H1 (cell line): ENCODE results near the gene ACADVL. TPM values are rescaled to one million over a fixed set of nuclear protein-coding genes. Genes with fewer than 3 reads are reported as not detected.

Experiments
- CTCF ChIA-PET: fragments of 300-600 bp; sonication (Branson Sonifier 250); formaldehyde crosslinking; loops from one replicate; lab custom pipeline; 2021; ENCODE audit not compliant: partially characterized antibody; lab: Charles Lee
- POLR2A ChIA-PET: fragments of 300-600 bp; sonication (Branson Sonifier 250); formaldehyde crosslinking; loops from one replicate; lab custom pipeline; 2021; ENCODE audit warnings: inconsistent platforms; ENCODE audit not compliant: partially characterized antibody; lab: Charles Lee
- DNase-seq, 2 experiments: peaks; one replicate each; pipeline versions ENCODE4 v3.0.0 to v3.0.0-alpha.2; 2010 to 2022; ENCODE audit warnings: low spot score in 2 of 2, low read depth in 1 of 2, mixed read lengths in 1 of 2
- FAIRE-seq: peaks from 2 replicates; lab custom pipeline; 2011; peaks lifted over from hg19 to GRCh38; lab: Jason Lieb, UNC
- H2AFZ ChIP-seq: 2 replicates; pipeline ENCODE4 v1.8.1; 2012; ENCODE audit warnings: low read length, inconsistent platforms
- H2AK5ac ChIP-seq: 2 replicates; pipeline ENCODE4 v1.6.1; 2013; ENCODE audit warnings: low read depth, low read length
- H2BK120ac ChIP-seq: replicated peaks from 2 replicates; pipeline ENCODE3; 2013; ENCODE audit warnings: low read depth, low read length, inconsistent platforms
- H2BK12ac ChIP-seq: 2 replicates; pipeline ENCODE4 v1.6.1; 2013; ENCODE audit warnings: low read depth, low read length
- H2BK15ac ChIP-seq: 2 replicates; pipeline ENCODE4 v1.6.1; 2013; ENCODE audit warnings: low read length
- H2BK20ac ChIP-seq: 2 replicates; pipeline ENCODE4 v1.6.1; 2013; ENCODE audit warnings: low read length
- H2BK5ac ChIP-seq: 2 replicates; pipeline ENCODE4 v1.6.1; 2013; ENCODE audit warnings: low read depth, low read length
- H3K14ac ChIP-seq: 2 replicates; pipeline ENCODE4 v1.6.1; 2013; ENCODE audit warnings: inconsistent platforms; ENCODE audit not compliant: insufficient read length
- H3K18ac ChIP-seq: 2 replicates; pipeline ENCODE4 v1.6.1; 2013; ENCODE audit warnings: low read length; ENCODE audit errors: extremely low read depth
- H3K23ac ChIP-seq: 2 replicates; pipeline ENCODE4 v1.6.1; 2013; ENCODE audit warnings: inconsistent platforms; ENCODE audit not compliant: insufficient read length
- H3K23me2 ChIP-seq: 2 replicates; pipeline ENCODE4 v1.6.1; 2013; ENCODE audit warnings: low read depth, low read length
- H3K27ac ChIP-seq: 2 replicates; pipeline ENCODE4 v1.6.1; 2011; ENCODE audit warnings: low read depth, low read length, inconsistent platforms
- H3K27me3 ChIP-seq, 4 experiments: replicated peaks in 1 of 4; 1 replicate in 1 of 4; 2 replicates in 3 of 4; pipeline versions ENCODE4 v1.6.1 to v1.8.1; 2011 to 2013; ENCODE audit warnings: low read length in 3 of 4, mild to moderate bottlenecking in 3 of 4, inconsistent platforms in 2 of 4, mixed read lengths in 2 of 4, moderate library complexity in 1 of 4; ENCODE audit not compliant: control insufficient read depth in 3 of 4, insufficient read depth in 3 of 4; ENCODE audit errors: extremely low read depth in 1 of 4
- H3K36me3 ChIP-seq, 4 experiments: 2 replicates each; pipeline versions ENCODE4 v1.6.1 to v1.8.1; 2011 to 2013; ENCODE audit warnings: mild to moderate bottlenecking in 4 of 4, low read length in 3 of 4, moderate library complexity in 2 of 4, control low read depth in 1 of 4, inconsistent platforms in 1 of 4; ENCODE audit not compliant: insufficient read depth in 4 of 4, control insufficient read depth in 2 of 4
- H3K4ac ChIP-seq: replicated peaks from 2 replicates; pipeline ENCODE3; 2013; ENCODE audit warnings: low read length, low read depth, mixed read lengths, inconsistent platforms; ENCODE audit not compliant: insufficient read length
- H3K4me1 ChIP-seq, 4 experiments: replicated peaks in 1 of 4; 1 replicate in 1 of 4; 2 replicates in 3 of 4; pipeline versions ENCODE4 v1.6.1 to v1.8.1; 2011 to 2013; ENCODE audit warnings: low read length in 3 of 4, inconsistent platforms in 2 of 4, mixed read lengths in 1 of 4; ENCODE audit not compliant: insufficient read depth in 4 of 4, control insufficient read depth in 3 of 4
- H3K4me2 ChIP-seq, 2 experiments: 2 replicates each; pipeline versions ENCODE4 v1.6.1 to v1.8.1; 2011 to 2013; ENCODE audit warnings: low read depth in 2 of 2, low read length in 2 of 2, control low read depth in 1 of 2, inconsistent platforms in 1 of 2, mild to moderate bottlenecking in 1 of 2; ENCODE audit not compliant: insufficient read depth in 1 of 2
- H3K4me3 ChIP-seq, 4 experiments: fragments of 200-600, 300-600 bp in 1 of 4; sonication (generic), shearing (Covaris generic), sonication (Bioruptor Twin) in 1 of 4; 2 replicates each; pipeline versions ENCODE4 v1.5.1 to v1.8.1; 2011 to 2016; ENCODE audit warnings: low read length in 4 of 4, low read depth in 3 of 4, control low read depth in 2 of 4, inconsistent platforms in 2 of 4, mild to moderate bottlenecking in 2 of 4, mixed read lengths in 1 of 4, moderate library complexity in 1 of 4; ENCODE audit not compliant: insufficient read depth in 2 of 4; ENCODE audit errors: extremely low read depth in 1 of 4
- H3K56ac ChIP-seq: replicated peaks from 2 replicates; pipeline ENCODE3; 2013; ENCODE audit warnings: low read depth, mild to moderate bottlenecking, mixed read lengths, low read length, inconsistent platforms; ENCODE audit not compliant: insufficient read length
- H3K79me1 ChIP-seq: 2 replicates; pipeline ENCODE4 v1.6.1; 2013; ENCODE audit warnings: low read depth, low read length, control low read depth
- H3K79me2 ChIP-seq, 2 experiments: 2 replicates each; pipeline versions ENCODE4 v1.6.1 to v1.8.1; 2012 to 2013; ENCODE audit warnings: low read length in 2 of 2, mild to moderate bottlenecking in 2 of 2, inconsistent platforms in 1 of 2; ENCODE audit not compliant: insufficient read depth in 2 of 2, control insufficient read depth in 1 of 2
- H3K9ac ChIP-seq, 4 experiments: replicated peaks in 1 of 4; 1 replicate in 1 of 4; 2 replicates in 3 of 4; pipeline versions ENCODE4 v1.6.1 to v1.8.1; 2011 to 2013; ENCODE audit warnings: low read depth in 3 of 4, low read length in 3 of 4, control low read depth in 2 of 4, mild to moderate bottlenecking in 2 of 4, moderate library complexity in 2 of 4, inconsistent platforms in 1 of 4; ENCODE audit errors: extremely low read depth in 1 of 4
- H3K9me3 ChIP-seq, 2 experiments: 2 replicates each; pipeline versions ENCODE4 v1.6.1 to v1.8.1; 2012 to 2013; ENCODE audit warnings: mild to moderate bottlenecking in 2 of 2, moderate library complexity in 2 of 2, control low read depth in 1 of 2, inconsistent platforms in 1 of 2, low read depth in 1 of 2, low read length in 1 of 2, mixed read lengths in 1 of 2; ENCODE audit not compliant: insufficient read depth in 2 of 2
- H4K20me1 ChIP-seq, 2 experiments: replicated peaks in 1 of 2; 2 replicates each; pipeline versions ENCODE3 to v1.8.1; 2011 to 2013; ENCODE audit warnings: inconsistent platforms in 2 of 2, low read length in 2 of 2, mild to moderate bottlenecking in 1 of 2; ENCODE audit not compliant: insufficient read depth in 2 of 2, control insufficient read depth in 1 of 2
- H4K5ac ChIP-seq: 2 replicates; pipeline ENCODE4 v1.6.1; 2013; ENCODE audit warnings: low read length, low read depth, mixed read lengths, inconsistent platforms; ENCODE audit not compliant: insufficient read length
- H4K8ac ChIP-seq: 2 replicates; pipeline ENCODE4 v1.8.0; 2013; ENCODE audit warnings: mild to moderate bottlenecking, moderate library complexity, low read length, inconsistent platforms; ENCODE audit not compliant: insufficient read depth; ENCODE audit errors: extremely low read depth
- H4K91ac ChIP-seq: replicated peaks from 2 replicates; pipeline ENCODE3; 2013; ENCODE audit warnings: low read length, mixed read lengths, inconsistent platforms; ENCODE audit not compliant: insufficient read length
- CBX8 ChIP-seq: fragments of 300-800, 300-1000 bp; sonication (generic); IDR thresholded peaks from 2 replicates; pipeline ENCODE4 v1.7.1; 2016; ENCODE audit warnings: low read depth, low read length, borderline replicate concordance
- CEBPB ChIP-seq: IDR thresholded peaks from 2 replicates; pipeline ENCODE4 v1.6.1; 2012; ENCODE audit warnings: low read depth, low read length
- GABPA ChIP-seq: IDR thresholded peaks from 2 replicates; pipeline ENCODE4 v1.6.1; 2011; ENCODE audit warnings: mild to moderate bottlenecking, low read length, moderate library complexity, borderline replicate concordance; ENCODE audit not compliant: insufficient read depth
- POLR2A ChIP-seq, 2 experiments: IDR thresholded peaks; 1 replicate in 1 of 2; 2 replicates in 1 of 2; pipeline ENCODE4 v1.6.1; 2011; ENCODE audit warnings: low read depth in 2 of 2, low read length in 2 of 2, mild to moderate bottlenecking in 2 of 2; ENCODE audit errors: control extremely low read depth in 1 of 2
- RXRA ChIP-seq: IDR thresholded peaks from 2 replicates; pipeline ENCODE4 v1.6.1; 2011; ENCODE audit warnings: low read depth, mild to moderate bottlenecking, low read length, moderate library complexity; ENCODE audit not compliant: insufficient read depth
- SIN3A ChIP-seq, 2 experiments: IDR thresholded peaks in 1 of 2; conservative IDR thresholded peaks in 1 of 2; 2 replicates each; pipeline ENCODE4 v1.6.1; 2011 to 2012; ENCODE audit warnings: low read length in 2 of 2, improper control_type of control experiment in 1 of 2, low read depth in 1 of 2, mild to moderate bottlenecking in 1 of 2
- SP1 ChIP-seq: IDR thresholded peaks from 2 replicates; pipeline ENCODE4 v1.6.1; 2011; ENCODE audit warnings: low read depth, low read length
- SP4 ChIP-seq: IDR thresholded peaks from 2 replicates; pipeline ENCODE4 v1.6.1; 2012; ENCODE audit warnings: low read length, inconsistent platforms
- TAF1 ChIP-seq: IDR thresholded peaks from 2 replicates; pipeline ENCODE4 v1.6.1; 2011; ENCODE audit warnings: mild to moderate bottlenecking, low read depth, low read length
- TBP ChIP-seq: IDR thresholded peaks from 2 replicates; pipeline ENCODE4 v1.6.1; 2011; ENCODE audit warnings: low read depth, low read length, improper control_type of control experiment
- YY1 ChIP-seq: IDR thresholded peaks from 2 replicates; pipeline ENCODE4 v1.6.1; 2011; ENCODE audit warnings: low read depth, mild to moderate bottlenecking, low read length
- WGBS, 2 experiments: shearing (Covaris generic) in 1 of 2; methylation state at CpG; one replicate each; pipeline versions ENCODE4 v1.1.6 to v1.1.7; 2013 to 2015; ENCODE audit warnings: low lambda C conversion rate in 2 of 2, mixed read lengths in 2 of 2, inconsistent platforms in 1 of 2, low coverage in 1 of 2, missing lambda C conversion rate in 1 of 2; ENCODE audit not compliant: insufficient replicate concordance in 2 of 2, insufficient coverage in 1 of 2, insufficient read length in 1 of 2; ENCODE audit errors: extremely low coverage in 1 of 2, missing lambda C conversion rate in 1 of 2; 5-methylcytosine and 5-hydroxymethylcytosine counted together
- polyA plus RNA-seq, 7 experiments: library from polyadenylated mRNA; depleted of rRNA in 3 of 7; stranded (reverse) in 5 of 7; unstranded in 2 of 7; fragments of >200 nt in 5 of 7; fragments of 200-250 nt in 2 of 7; gene quantifications; 1 replicate in 5 of 7; 2 replicates in 1 of 7; 4 replicates in 1 of 7; pipeline versions ENCODE4 v1.2.1 to v1.2.3, GENCODE V29; 2011 to 2013; ENCODE audit warnings: missing spikeins in 2 of 7, mixed read lengths in 2 of 7
- total RNA-seq: library from RNA; stranded (reverse); fragmentation: NEBNext Ultra II Directional; extraction: Animal tissue kit (Norgen Biotek cat#: 25700); gene quantifications from 2 replicates; pipeline ENCODE4 v1.2.1, GENCODE V29; 2021

ACADVL gene
- total and polyA plus RNA-seq, 2 of the 8 experiments (the other 6 are each of a cell fraction or from before 2014, with no cell fraction given), result 181 to 231 TPM

- no peak overlapping the region for H3K23ac ChIP-seq
- DNase-seq (no peak), FAIRE-seq (no peak)
- H3K4me3 ChIP-seq, result no peak overlapping the region
- H3K79me2 ChIP-seq, result peaks cover 0 to 1% of the 10 kb centered on the region in 2 experiments; a peak in 1 of 4 replicates
- H3K4me1 ChIP-seq, result peaks cover 0 to 8% (median 4%) of the 10 kb centered on the region in 4 experiments; a peak in 4 of 7 replicates
- ChIA-PET CTCF (interaction anchor here (0.6 to 2.8 kb wide), 8 partner anchors 14 to 1830 kb away, joined by 3 to 17 read pairs (median 4); partner anchors contain the start of gene SLC2A4), POLR2A (interaction anchor here (0.8 to 13.7 kb wide), 7 partner anchors 8 to 63 kb away, joined by 3 to 159 read pairs (median 6); partner anchors contain the start of genes ACADVL, DLG4, DVL2 and GABARAP)
- no peak overlapping the region; a peak in 1 of 4 replicates for H3K4me2 ChIP-seq
- H3K18ac ChIP-seq, result 0 out of 2 replicates have a peak overlapping the region, but pooled peaks have one; percentile 28
- peaks cover 0 to under 1% of the 10 kb centered on the region in 2 experiments for H4K20me1 ChIP-seq
- H3K9me3 ChIP-seq, result no peaks in the 10 kb centered on the region
- H2BK20ac ChIP-seq, result no peak overlapping the region
- H2BK15ac ChIP-seq, result no peak overlapping the region
- 92% methylated on average over 1 of the region's 1 CpG; no CpG with 5 or more reads in 1 of the 2 experiments for WGBS, 2 experiments
- no peak overlapping the region for H3K14ac ChIP-seq
- H4K8ac ChIP-seq, result no peak overlapping the region
- 0 out of 2 replicates have a peak overlapping the region, but pooled peaks have one; percentile 60 for H2BK12ac ChIP-seq
- no peaks in the 10 kb centered on the region for H3K27me3 ChIP-seq
- no peak overlapping the region for H2BK120ac ChIP-seq
- no peak overlapping the region for H2AK5ac ChIP-seq
- no peak overlapping the region for H3K4ac ChIP-seq
- H3K23me2 ChIP-seq, result peaks cover 3% of the 10 kb centered on the region
- no peak overlapping the region for H4K5ac ChIP-seq
- H4K91ac ChIP-seq, result peak overlapping the region; percentile 35
- peaks cover under 1% of the 10 kb centered on the region; the same call in 1 of the 2 replicates for H3K79me1 ChIP-seq
- H3K27ac ChIP-seq, result no peak overlapping the region
- no peak overlapping the region for H3K9ac ChIP-seq
- no peaks in the 10 kb centered on the region for H3K36me3 ChIP-seq
- H2AFZ ChIP-seq, result no peak overlapping the region
- no peak overlapping the region; the same call in 1 of the 2 replicates for H2BK5ac ChIP-seq
- H3K56ac ChIP-seq, result no peak overlapping the region
- TF ChIP-seq CEBPB, result no peak
- no peak for TF ChIP-seq SP1
- TF ChIP-seq YY1, result no peak
- no peak for TF ChIP-seq SP4
- TF ChIP-seq TAF1, result no peak
- TF ChIP-seq SIN3A (conservative IDR thresholded peaks at IDR 0.05 in 1 of 2, IDR thresholded peaks at IDR 0.05 in 1 of 2; ENCODE audit: low read depth in 1 of 2, low read length in 2 of 2), result no peak
- TF ChIP-seq TBP, result no peak
- TF ChIP-seq CBX8, result no peak
- no peak for TF ChIP-seq POLR2A (IDR thresholded peaks at IDR 0.05; ENCODE audit: control extremely low read depth in 1 of 2, low read depth in 2 of 2, low read length in 2 of 2)
- TF ChIP-seq GABPA, result no peak
- TF ChIP-seq RXRA, result no peak
These were observed 47.0 kb downstream of the ACADVL start for GRCh38 chr17:7266784-7267183.
